NCI-H446 (cell line): ENCODE results near the gene GAS7.

Experiments used
- DNase-seq, 2 experiments: peaks; one replicate each; lab custom pipeline; 2025; lab: John Stamatoyannopoulos, UW

The GAS7 gene

GRCh38 chr17:10200645-10201044 is 2.2 kb upstream of the GAS7 start:
- DNase-seq, result no peak

GRCh38 chr17:10200016-10200415 is 1.6 kb upstream of the GAS7 start:
- no peak for DNase-seq

DNA sequence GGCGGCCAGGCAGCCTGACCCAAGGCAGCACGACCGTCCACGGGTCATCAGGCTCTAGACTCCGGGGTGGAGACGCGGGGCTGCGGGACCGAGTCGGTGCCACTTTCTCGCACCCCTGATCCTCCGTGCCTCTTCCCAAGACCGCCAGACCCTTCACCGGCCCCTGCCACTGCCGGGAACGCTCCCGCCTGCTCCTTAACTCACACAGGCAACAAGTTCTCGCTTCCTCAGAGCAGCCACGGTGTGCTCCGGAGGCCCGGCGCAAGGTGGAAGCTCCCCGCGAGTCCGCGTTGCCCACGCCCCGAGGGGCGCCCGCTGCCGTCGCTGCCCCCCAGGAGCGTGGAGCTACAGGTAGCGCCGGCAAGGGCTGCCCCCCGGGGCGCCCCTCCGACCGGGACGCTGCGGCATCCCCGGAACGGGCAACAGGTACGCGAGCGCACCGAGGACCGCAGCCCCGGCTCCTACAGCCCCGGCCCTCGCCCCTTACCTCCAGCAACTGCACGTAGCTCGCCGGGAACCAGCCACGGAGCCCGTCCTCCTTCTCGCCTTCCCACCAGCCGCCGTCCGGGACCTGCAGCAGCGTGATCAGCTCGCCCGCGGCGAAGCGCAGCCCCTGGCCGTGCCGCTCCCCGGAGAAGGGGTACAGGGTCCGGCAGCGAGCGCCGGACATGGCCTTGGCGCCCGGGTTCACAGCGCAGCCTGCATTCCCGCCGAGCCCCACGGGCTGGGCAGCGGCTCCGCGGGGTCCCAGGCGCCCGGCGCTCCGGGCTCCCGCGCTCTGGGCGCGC is 491 bp downstream of the GAS7 start:
- no peak for DNase-seq

- DNase-seq, result no peak
Measured at GRCh38 chr17:10197362-10197720, 1.1 kb downstream of the GAS7 start.

DNA sequence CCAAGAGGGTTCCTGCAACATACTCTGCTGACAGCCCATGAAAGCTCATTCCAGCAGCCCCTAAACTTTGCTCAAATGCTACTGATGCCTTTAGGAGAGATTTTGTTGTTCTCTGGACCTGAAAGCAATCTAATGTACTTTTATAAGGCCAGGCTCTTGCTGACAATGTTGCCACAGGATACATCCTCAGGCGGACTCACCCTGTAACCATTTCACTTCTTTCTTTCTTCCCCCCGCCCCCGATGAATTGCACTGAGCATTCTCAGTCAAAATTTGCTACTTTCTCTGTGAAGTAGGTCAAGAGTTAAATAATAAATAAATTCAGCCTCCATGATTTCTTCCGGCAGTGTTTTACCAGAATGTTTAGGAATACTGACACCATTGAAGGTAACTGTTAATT is 1.5 kb downstream of the GAS7 start:
- no peak for DNase-seq

DNA sequence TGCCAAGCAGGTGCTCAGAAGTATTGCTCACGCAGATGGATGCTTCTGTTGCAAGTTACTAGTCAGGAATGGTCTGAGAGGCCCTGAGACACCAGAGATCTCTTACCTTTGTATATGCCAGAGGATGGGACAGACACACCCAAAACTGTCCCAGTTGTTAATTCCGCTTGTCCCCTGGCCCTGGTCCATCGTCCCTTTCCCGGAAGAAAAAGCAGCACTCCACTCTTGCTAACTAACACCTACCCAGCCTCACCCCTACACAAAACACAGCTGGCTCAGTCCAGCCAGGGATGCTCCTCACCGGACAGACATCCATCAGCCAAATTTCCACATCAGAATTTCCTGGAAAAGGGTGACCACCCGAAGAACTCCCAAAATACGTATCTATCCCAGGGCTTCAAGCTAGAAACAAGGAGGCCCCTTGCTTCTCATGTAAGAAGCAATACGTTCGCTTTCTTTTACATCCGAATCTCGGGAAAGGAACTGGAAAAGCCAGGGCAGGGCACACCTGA is 2.0 kb downstream of the GAS7 start:
- DNase-seq, result no peak

DNA sequence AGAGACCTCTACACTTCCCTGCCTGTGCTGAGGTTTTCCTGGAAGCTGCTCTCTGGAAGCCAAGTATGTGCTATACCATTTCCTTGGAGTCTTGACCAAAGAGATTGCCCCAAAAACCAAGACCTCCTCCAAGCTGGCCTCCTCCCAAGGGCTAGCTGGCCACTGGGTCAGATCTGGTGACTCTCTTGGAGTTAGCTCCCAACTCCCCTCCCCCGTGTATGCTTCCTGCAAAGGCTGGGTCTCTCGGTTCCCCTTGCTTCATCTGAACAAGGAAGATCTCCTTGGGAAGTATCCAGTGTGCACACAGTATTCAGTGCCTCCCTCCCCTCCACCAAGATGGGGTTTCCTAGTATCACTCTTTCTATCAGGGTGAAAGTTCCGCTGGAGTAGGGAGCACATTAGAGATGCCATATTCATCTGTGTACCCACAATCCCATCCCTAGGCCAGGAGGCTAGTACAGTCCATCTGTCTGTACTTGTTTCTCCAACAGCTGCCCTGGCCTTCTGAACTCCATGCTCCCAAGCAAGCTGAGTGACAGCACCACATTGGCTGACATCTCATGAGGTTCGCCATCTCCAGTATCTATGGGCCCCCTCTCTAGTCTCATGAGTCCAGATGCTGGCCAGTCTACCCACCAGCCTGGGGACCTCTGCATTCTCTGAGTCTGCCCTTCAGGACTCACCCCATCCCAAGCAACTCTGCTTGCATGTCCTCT is 3.2 kb downstream of the GAS7 start:
- DNase-seq, result no peak

DNA sequence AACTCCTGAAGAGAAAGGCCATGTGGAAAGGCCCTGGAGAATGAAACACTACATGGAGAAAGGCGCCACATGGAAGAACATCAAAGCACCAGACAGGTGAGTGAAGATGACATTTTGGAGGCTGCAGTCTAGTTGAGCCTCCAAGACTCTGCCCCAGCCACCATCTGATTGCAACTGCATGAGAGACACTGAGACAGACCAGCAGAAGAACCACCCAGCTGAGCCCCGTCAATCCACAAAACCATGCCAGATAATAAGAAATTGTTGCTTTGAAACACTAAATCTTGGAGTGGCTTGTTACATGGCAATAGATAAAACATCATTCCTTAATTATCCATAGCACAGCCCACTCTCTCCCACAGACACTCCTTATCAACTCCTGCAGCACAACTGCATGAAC is 4.8 kb downstream of the GAS7 start:
- DNase-seq, result no peak

DNA sequence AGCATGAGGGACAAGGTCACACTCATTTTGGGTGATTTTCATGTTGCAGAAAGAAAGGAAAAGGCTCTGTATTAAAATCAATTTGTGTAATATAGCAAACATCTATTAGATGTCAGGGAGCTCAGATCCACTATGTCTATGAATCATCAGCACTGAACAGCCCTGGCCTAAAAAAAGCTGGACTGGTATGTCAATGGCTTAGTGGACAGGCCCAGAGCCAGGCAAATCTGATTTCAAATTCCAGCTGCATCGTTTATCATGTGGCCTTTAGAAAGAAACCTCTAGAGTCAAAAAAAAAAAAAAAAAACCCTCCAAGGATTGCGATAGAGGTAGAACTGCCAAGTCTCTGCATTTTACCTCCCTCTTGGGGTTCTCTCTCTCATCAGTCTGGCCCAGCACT is 5.4 kb downstream of the GAS7 start:
- no peak for DNase-seq

GRCh38 chr17:10192461-10192860 is 5.9 kb downstream of the GAS7 start:
- no peak for DNase-seq

DNA sequence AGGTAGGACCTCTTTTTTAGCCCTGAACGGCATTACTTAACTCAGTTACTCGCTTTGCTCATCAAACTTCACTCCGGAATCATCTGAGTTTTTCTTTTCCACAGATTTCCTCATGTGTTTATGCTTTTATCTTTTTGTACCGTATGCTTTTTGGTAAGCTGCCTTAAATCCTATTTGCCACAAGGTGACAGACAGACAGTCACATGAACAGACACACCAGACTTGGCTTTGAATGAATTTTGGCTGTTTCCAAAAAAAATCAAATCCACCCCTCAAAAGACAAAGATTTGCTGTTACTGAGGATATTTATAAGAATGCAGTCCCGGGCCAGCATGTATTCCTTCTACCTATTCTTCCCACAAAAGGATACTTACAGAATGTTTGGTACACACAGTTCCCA is 10.9 kb downstream of the GAS7 start:
- DNase-seq, result no peak

GRCh38 chr17:10186771-10187410 is 11.5 kb downstream of the GAS7 start:
- DNase-seq, result no peak

GRCh38 chr17:10183931-10184930 is 14.2 kb downstream of the GAS7 start:
- DNase-seq, result no peak

- no peak for DNase-seq
Measured at GRCh38 chr17:10182785-10183184, 15.6 kb downstream of the GAS7 start.

DNA sequence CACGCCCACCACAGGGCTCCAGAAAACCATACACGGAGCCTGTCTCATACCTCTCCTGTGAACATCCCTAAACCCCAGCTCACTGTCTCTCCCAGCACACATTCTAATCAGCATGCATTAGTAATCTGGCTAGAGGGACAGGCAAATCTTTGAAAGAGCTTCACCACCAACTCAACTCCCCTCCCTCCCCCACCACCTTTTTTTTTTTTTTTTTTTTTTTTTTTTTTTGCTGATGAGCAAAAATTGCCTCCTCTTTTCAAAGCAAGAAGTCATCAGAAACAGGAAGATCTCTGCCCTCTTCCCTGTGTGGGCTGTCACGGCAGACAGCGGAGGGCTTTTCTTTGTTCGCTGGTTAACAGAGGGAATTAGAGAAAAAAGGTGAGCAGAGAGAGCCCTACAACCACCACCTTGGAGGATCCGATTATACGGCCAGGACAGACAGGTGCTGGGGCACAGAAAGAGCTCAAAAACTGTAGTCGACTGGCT is 19.9 kb downstream of the GAS7 start:
- no peak for DNase-seq

DNA sequence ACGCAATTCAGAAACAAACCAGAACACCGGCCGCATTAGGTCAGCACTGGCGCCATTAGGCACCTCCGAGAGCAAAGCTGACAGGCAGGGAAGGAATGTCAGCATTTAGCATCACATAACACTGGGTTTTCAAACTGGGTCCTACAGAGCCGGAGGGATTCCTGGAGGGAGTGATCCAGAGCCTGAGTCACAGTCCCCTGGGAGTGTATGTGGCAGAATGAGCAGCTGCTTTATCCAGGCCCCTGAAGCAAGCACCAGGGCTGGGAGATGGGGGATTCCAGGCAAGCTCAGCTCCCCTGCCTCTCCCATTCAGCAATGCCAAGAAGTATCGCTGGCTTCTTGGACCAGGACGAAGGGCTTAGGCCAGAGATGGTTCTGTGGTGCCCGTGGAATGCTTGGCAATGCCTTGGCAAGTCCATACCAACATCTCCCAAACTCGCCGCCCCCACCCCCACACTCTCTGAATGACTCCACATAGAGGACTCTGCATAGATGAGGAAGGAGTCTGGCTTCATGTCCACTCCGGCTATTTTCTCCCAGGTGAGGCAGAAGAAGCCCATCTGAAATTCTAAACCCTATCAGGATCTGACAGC is 20.4 kb downstream of the GAS7 start:
- DNase-seq, result no peak

DNA sequence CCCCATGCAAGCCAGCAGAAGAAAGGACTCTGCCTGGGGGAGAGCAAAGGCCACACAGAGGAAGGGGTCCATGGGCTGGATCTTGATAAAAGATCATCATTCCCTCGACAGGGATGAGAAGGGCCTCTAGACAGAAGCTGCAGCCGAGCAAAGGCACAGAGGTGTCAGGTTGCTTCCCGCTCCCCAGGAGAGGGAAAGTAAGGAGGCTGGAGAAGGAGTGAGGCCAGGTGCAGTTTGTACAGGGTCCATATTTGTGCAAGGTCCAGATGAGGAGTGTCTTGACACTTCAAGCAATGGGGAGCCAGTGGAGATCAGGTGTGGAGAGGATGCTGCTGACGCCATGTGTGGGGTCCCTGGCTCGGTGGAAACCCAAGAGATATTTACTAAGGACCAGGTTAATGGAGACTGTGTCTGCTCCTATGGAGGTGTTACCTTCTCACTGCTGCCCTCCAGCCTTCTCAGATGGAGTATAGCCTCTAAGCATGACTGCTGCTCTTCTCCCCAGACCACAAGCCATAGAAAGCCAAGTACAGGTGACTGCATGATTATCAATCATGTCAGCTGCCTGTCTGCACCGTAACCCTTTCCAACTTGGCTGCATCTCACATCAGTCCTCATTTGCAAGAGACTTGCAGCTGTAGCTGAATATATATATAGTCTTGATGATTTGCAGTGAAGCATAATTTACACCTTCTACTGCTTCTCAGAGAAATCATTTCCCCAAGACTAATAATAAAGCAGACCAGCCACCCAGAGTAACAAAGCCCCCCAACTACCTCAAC is 21.1 kb downstream of the GAS7 start:
- DNase-seq, result no peak

GRCh38 chr17:10173913-10174312 is 24.5 kb downstream of the GAS7 start:
- DNase-seq, result no peak

- no peak for DNase-seq
Measured at GRCh38 chr17:10172778-10173177, 25.6 kb downstream of the GAS7 start.

DNA sequence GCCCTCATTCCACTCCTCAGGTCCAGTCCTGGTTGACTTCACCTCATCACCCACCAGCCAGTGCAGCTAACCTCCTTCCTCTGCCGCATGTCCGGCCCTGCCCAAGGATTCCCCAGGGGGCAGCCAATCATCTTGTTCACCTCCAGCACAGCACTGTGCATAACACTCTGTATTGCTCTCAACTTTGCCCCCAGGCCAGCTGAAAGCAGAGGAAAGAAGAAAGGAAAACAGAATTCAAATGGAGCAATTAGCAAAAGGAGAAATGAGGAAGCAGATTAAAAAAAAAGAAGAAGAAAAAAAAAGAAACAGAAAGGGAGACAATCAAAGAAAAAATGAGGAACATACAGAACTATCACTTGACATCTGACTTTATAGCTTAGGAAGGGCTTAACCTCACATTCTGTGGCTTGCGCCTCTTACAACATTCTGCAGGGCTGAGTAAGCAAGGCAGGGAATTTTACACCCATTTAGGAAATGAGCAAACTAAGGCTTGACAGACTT is 26.1 kb downstream of the GAS7 start:
- DNase-seq, result no peak
